Ovary (tissue), 9 donors: ENCODE data around the gene GRK1. TPM values are rescaled to one million over a fixed set of nuclear protein-coding genes. Genes with fewer than 3 reads are reported as not detected.

Experiments
- DNase-seq, 5 donors: peaks; one replicate each; pipeline ENCODE4 v3.0.0-alpha.2; 2019 to 2020
- H3K27ac ChIP-seq, 2 donors: fragments of 200-600 bp; one replicate each; pipeline versions ENCODE4 v1.5.1 to v1.8.0; 2019 to 2022
- H3K27me3 ChIP-seq: fragments of 200-600 bp; one replicate; pipeline ENCODE4 v1.8.0; 2022
- H3K36me3 ChIP-seq: fragments of 200-600 bp; sonication (generic); one replicate; pipeline ENCODE4 v1.5.1; 2019
- H3K4me1 ChIP-seq: one replicate; pipeline ENCODE4 v1.8.1; 2013; ENCODE audit warnings: mild to moderate bottlenecking, moderate library complexity; ENCODE audit not compliant: insufficient read depth
- H3K4me3 ChIP-seq: fragments of 200-600 bp; sonication (generic); one replicate; pipeline ENCODE4 v1.5.1; 2017
- H3K9me3 ChIP-seq, 2 donors: fragments of 200-600 bp in 1 of 2; sonication (generic) in 1 of 2; one replicate each; pipeline versions ENCODE4 v1.5.1 to v1.8.1; 2013 to 2019; ENCODE audit warnings: mild to moderate bottlenecking in 1 of 2, moderate library complexity in 1 of 2
- CTCF ChIP-seq, 3 donors: fragments of 450-650 bp in 2 of 3; fragments of 200-600 bp in 1 of 3; IDR thresholded peaks; one replicate each; pipeline versions ENCODE4 v1.5.1 to v1.8.0; 2016 to 2022; ENCODE audit warnings: antibody characterized with exemption in 3 of 3, mild to moderate bottlenecking in 1 of 3
- EP300 ChIP-seq: sonication (generic); formaldehyde crosslinking; IDR thresholded peaks from one replicate; pipeline ENCODE4 v1.6.1; 2017; ENCODE audit warnings: antibody characterized with exemption
- POLR2A ChIP-seq: fragments of 450-650 bp; IDR thresholded peaks from one replicate; pipeline ENCODE4 v1.6.1; 2017; ENCODE audit warnings: antibody characterized with exemption, mild to moderate bottlenecking, moderate library complexity
- WGBS, 3 donors: extraction: QIAGEN DNeasy Blood & Tissue Kit in 1 of 3; methylation state at CpG; one replicate each; pipeline versions ENCODE4 v1.1.5 to v1.1.7; 2013 to 2017; 5-methylcytosine and 5-hydroxymethylcytosine counted together
- intact Hi-C, 4 donors: fragments of 100-400 bp; cut with DNase I; formaldehyde crosslinking; loops; one replicate each; pipeline versions ENCODE4 v1.11.0 to v1.15.1; 2022 to 2023
- polyA plus RNA-seq, 2 donors: library from polyadenylated mRNA; stranded (reverse); fragments of 200-250 nt in 1 of 2; fragments of 350-450 nt in 1 of 2; fragmentation: Illumina TruSeq in 1 of 2; extraction: RNeasy Lipid Tissue Mini Kit (QIAGEN cat#74804) in 1 of 2; gene quantifications; one replicate each; pipeline ENCODE4 v1.2.3, GENCODE V29; 2013 to 2014
- total RNA-seq, 7 donors: library from RNA; depleted of rRNA in 2 of 7; stranded (reverse); fragments of >200 nt in 2 of 7; fragmentation: NEBNext Ultra II Directional in 3 of 7; extraction: Animal tissue kit (Norgen Biotek cat#: 25700) in 3 of 7; gene quantifications; one replicate each; pipeline versions ENCODE4 v1.1.0 to v1.2.4, GENCODE V29; 2016 to 2023
- donor health status: DM: no; HTN: no; CAD: no; lungs with moderate emphysema.
- donor health status: DM: no; HTN: no; CAD: no.
- donor health status: Bipolar disorder and iron deficiency.
- donor health status: DM: yes; HTN: yes; CAD: no.
- donor health status: DM: no; HTN: no; CAD: no.
- donor health status: DM: yes; HTN: yes; CAD: no.

Gene GRK1
- total and polyA plus RNA-seq, 9 donors = 0.02 to 0.10 (median 0.07) TPM; not detected in 6

- Histone ChIP-seq H3K27me3 (no peaks in the 10 kb centered on the region), H3K27ac (no peak overlapping the region), H3K4me3 (no peak overlapping the region), H3K9me3 (no peaks in the 10 kb centered on the region), H3K4me1 (no peaks in the 10 kb centered on the region), H3K36me3 (no peaks in the 10 kb centered on the region)
- DNase-seq = peak in 1 of 5 donors; percentile 14
- intact Hi-C loops = no loop called here
- 95 to 98% (median 97%) methylated on average over 5 to 7 of the region's 7 CpGs for WGBS, 3 donors
- TF ChIP-seq EP300 = no peak
- TF ChIP-seq POLR2A = no peak
- TF ChIP-seq CTCF (IDR thresholded peaks at IDR 0.05) = no peak
Observed at GRCh38 chr13:113635048-113635420, 32.0 kb upstream of the GRK1 start.

- TF ChIP-seq CTCF (IDR thresholded peaks at IDR 0.05) (no peak), EP300 (no peak), POLR2A (no peak)
- intact Hi-C loops = no loop called here
- Histone ChIP-seq H3K27me3 (no peaks in the 10 kb centered on the region), H3K27ac (no peak overlapping the region), H3K4me1 (no peaks in the 10 kb centered on the region), H3K9me3 (no peaks in the 10 kb centered on the region), H3K36me3 (no peaks in the 10 kb centered on the region), H3K4me3 (no peak overlapping the region)
- peak in 1 of 5 donors; percentile 21 for DNase-seq
- 94 to 95% (median 95%) methylated on average over 25 of the region's 25 CpGs for WGBS, 3 donors
Observed at GRCh38 chr13:113635709-113636108, 31.3 kb upstream of the GRK1 start.

- DNase-seq = peak in 2 of 5 donors; percentile 6 to 22
- Histone ChIP-seq H3K27me3 (no peaks in the 10 kb centered on the region), H3K9me3 (no peaks in the 10 kb centered on the region), H3K4me1 (no peaks in the 10 kb centered on the region), H3K36me3 (no peaks in the 10 kb centered on the region), H3K4me3 (no peak overlapping the region), H3K27ac (no peak overlapping the region)
- intact Hi-C loops = no loop called here
- TF ChIP-seq CTCF (IDR thresholded peaks at IDR 0.05) = no peak
- 93 to 94% (median 93%) methylated on average over 24 of the region's 24 CpGs for WGBS, 3 donors
Observed at GRCh38 chr13:113636266-113636963, 30.6 kb upstream of the GRK1 start.

- Histone ChIP-seq H3K27me3 (no peaks in the 10 kb centered on the region), H3K9me3 (no peaks in the 10 kb centered on the region), H3K36me3 (no peaks in the 10 kb centered on the region), H3K4me3 (no peak overlapping the region), H3K27ac (no peak overlapping the region), H3K4me1 (no peaks in the 10 kb centered on the region)
- 91 to 92% (median 92%) methylated on average over 30 of the region's 30 CpGs for WGBS, 3 donors
- TF ChIP-seq EP300 (no peak), CTCF (IDR thresholded peaks at IDR 0.05) (no peak), POLR2A (no peak)
- intact Hi-C loops = no loop called here
- DNase-seq = peak in 2 of 5 donors; percentile 5 to 13
Observed at GRCh38 chr13:113637262-113638160, 29.5 kb upstream of the GRK1 start.
